K562 (cell line): Measurements from ENCODE around the gene KAZALD1. TPM values are rescaled to one million over a fixed set of nuclear protein-coding genes. Genes with fewer than 3 reads are reported as not detected.

Experiments used
- ARNT ChIP-seq, 2 experiments: fragments of 450-650 bp; IDR thresholded peaks; 2 replicates each; pipeline ENCODE4 v1.6.1; 2016; ENCODE audit warnings: mild to moderate bottlenecking in 1 of 2
- BRF2 ChIP-seq: IDR thresholded peaks from 3 replicates; pipeline ENCODE4 v1.6.1; 2011; ENCODE audit warnings: borderline replicate concordance, mild to moderate bottlenecking; ENCODE audit not compliant: insufficient read length, insufficient read depth
- CBFA2T2 ChIP-seq: fragments of 450-650 bp; conservative IDR thresholded peaks from 2 replicates; pipeline ENCODE4 v1.6.1; 2017; ENCODE audit warnings: mild to moderate bottlenecking
- CHCHD3 ChIP-seq: fragments of 250-450 bp; sonication (Bioruptor Pico); IDR thresholded peaks from 2 replicates; pipeline ENCODE4 v2.1.2; 2022; ENCODE audit warnings: mild to moderate bottlenecking
- DDX20 ChIP-seq: fragments of 450-650 bp; IDR thresholded peaks from 2 replicates; pipeline ENCODE4 v1.6.1; 2016; ENCODE audit warnings: missing genetic modification characterization, low read depth, mild to moderate bottlenecking, missing compliant biosample characterization, moderate library complexity
- DPF2 ChIP-seq: fragments of 450-650 bp; IDR thresholded peaks from 2 replicates; pipeline ENCODE4 v1.6.1; 2016
- EGR1 ChIP-seq: fragments of 450-650 bp; conservative IDR thresholded peaks from 2 replicates; pipeline ENCODE4 v1.6.1; 2017; ENCODE audit warnings: mild to moderate bottlenecking
- FUS ChIP-seq: fragments of 200-400 bp; formaldehyde crosslinking; optimal IDR thresholded peaks from 2 replicates; pipeline ENCODE3; 2017; ENCODE audit warnings: low read depth, low read length
- GATA2 ChIP-seq: sonication (generic); formaldehyde crosslinking; IDR thresholded peaks from 2 replicates; pipeline ENCODE4 v1.4.0; 2020; ENCODE audit warnings: mild to moderate bottlenecking, missing genetic modification reagents
- GATAD2B ChIP-seq: fragments of 450-650 bp; IDR thresholded peaks from 2 replicates; pipeline ENCODE4 v1.6.1; 2017; ENCODE audit warnings: mild to moderate bottlenecking, borderline replicate concordance
- HEY1 ChIP-seq: fragments of 250-450 bp; sonication (Bioruptor Pico); IDR thresholded peaks from 2 replicates; pipeline ENCODE4 v1.5.0; 2020; ENCODE audit warnings: mild to moderate bottlenecking, moderate library complexity, borderline replicate concordance
- IRF9 ChIP-seq: fragments of 450-650 bp; IDR thresholded peaks from 2 replicates; pipeline ENCODE4 v1.6.1; 2016; ENCODE audit warnings: missing biosample characterization, missing genetic modification characterization
- MITF ChIP-seq: IDR thresholded peaks from 2 replicates; pipeline ENCODE4 v1.6.1; 2014; ENCODE audit warnings: antibody characterized with exemption
- NCOA6 ChIP-seq: fragments of 450-650 bp; IDR thresholded peaks from 2 replicates; pipeline ENCODE4 v1.6.1; 2017; ENCODE audit warnings: mild to moderate bottlenecking
- NFE2 ChIP-seq: IDR thresholded peaks from 2 replicates; pipeline ENCODE4 v1.6.1; 2014; ENCODE audit warnings: antibody characterized with exemption, low read depth
- NR2C1 ChIP-seq, 2 experiments: fragments of 450-650 bp; IDR thresholded peaks; 2 replicates each; pipeline ENCODE4 v1.6.1; 2017; ENCODE audit warnings: mild to moderate bottlenecking in 2 of 2, antibody characterized with exemption in 1 of 2, inconsistent platforms in 1 of 2, missing compliant biosample characterization in 1 of 2, missing genetic modification characterization in 1 of 2
- PHB ChIP-seq: fragments of 250-450 bp; sonication (Bioruptor Pico); IDR thresholded peaks from 2 replicates; pipeline ENCODE4 v1.5.0; 2021
- PHF20 ChIP-seq: fragments of 450-650 bp; IDR thresholded peaks from 2 replicates; pipeline ENCODE4 v1.6.1; 2018; ENCODE audit not compliant: partially characterized antibody
- PML ChIP-seq: IDR thresholded peaks from 2 replicates; pipeline ENCODE4 v1.6.1; 2012; ENCODE audit warnings: low read length, inconsistent platforms
- RAD51 ChIP-seq: fragments of 450-650 bp; IDR thresholded peaks from 2 replicates; pipeline ENCODE4 v1.7.1; 2016; ENCODE audit warnings: low read depth, mild to moderate bottlenecking, borderline replicate concordance
- SMAD2 ChIP-seq: fragments of 150-350 bp; IDR thresholded peaks from 2 replicates; pipeline ENCODE4 v1.6.1; 2014; ENCODE audit warnings: low read depth, mild to moderate bottlenecking, low read length
- TBL1XR1 ChIP-seq, 2 experiments: IDR thresholded peaks; 2 replicates each; pipeline ENCODE4 v1.6.1; 2012; ENCODE audit warnings: improper control_type of control experiment in 2 of 2, low read length in 2 of 2, mild to moderate bottlenecking in 1 of 2
- TCF7L2 ChIP-seq: fragments of 150-350 bp; IDR thresholded peaks from 2 replicates; pipeline ENCODE4 v1.6.1; 2016; ENCODE audit warnings: low read depth, mild to moderate bottlenecking, low read length, moderate library complexity
- ZC3H8 ChIP-seq: fragments of 450-650 bp; IDR thresholded peaks from 2 replicates; pipeline ENCODE4 v1.6.1; 2017
- ZNF121 ChIP-seq: sonication (generic); formaldehyde crosslinking; conservative IDR thresholded peaks from 2 replicates; pipeline ENCODE4 v1.8.0; 2022; ENCODE audit warnings: missing genetic modification reagents
- ZNF133 ChIP-seq: fragments of 250-450 bp; sonication (Bioruptor Pico); IDR thresholded peaks from 2 replicates; pipeline ENCODE4 v1.4.0; 2020; ENCODE audit warnings: mild to moderate bottlenecking
- ZNF347 ChIP-seq: fragments of 450-650 bp; formaldehyde crosslinking; IDR thresholded peaks from 2 replicates; pipeline ENCODE4 v1.4.0; 2020; ENCODE audit warnings: low read depth, mild to moderate bottlenecking, moderate library complexity
- ZNF354B ChIP-seq: fragments of 250-450 bp; sonication (Bioruptor Pico); IDR thresholded peaks from 2 replicates; pipeline ENCODE4 v1.4.0; 2020
- ZNF431 ChIP-seq: sonication (generic); formaldehyde crosslinking; IDR thresholded peaks from 2 replicates; pipeline ENCODE4 v1.8.0; 2022; ENCODE audit warnings: mild to moderate bottlenecking, missing genetic modification reagents
- ZNF507 ChIP-seq: conservative IDR thresholded peaks from 2 replicates; pipeline ENCODE4 v1.6.1; 2017; ENCODE audit warnings: missing genetic modification characterization, missing compliant biosample characterization
- ZNF586 ChIP-seq: fragments of 450-650 bp; formaldehyde crosslinking; conservative IDR thresholded peaks from 2 replicates; pipeline ENCODE4 v1.4.0; 2020; ENCODE audit warnings: mild to moderate bottlenecking, moderate library complexity
- polyA plus RNA-seq, 8 experiments: library from polyadenylated mRNA; depleted of rRNA in 4 of 8; stranded (reverse) in 5 of 8; unstranded in 3 of 8; fragments of >200 nt; fragmentation: Nextera tagmentation in 2 of 8; fragmentation: Illumina TruSeq in 1 of 8; extraction: Ambion mirVana in 2 of 8; extraction: Trizol in 1 of 8; gene quantifications; 2 replicates each; pipeline versions ENCODE4 v1.2.1 to v1.2.3, GENCODE V29; 2011 to 2014; ENCODE audit warnings: inconsistent platforms in 1 of 8, missing spikeins in 1 of 8
- total RNA-seq, 7 experiments: library from RNA; depleted of rRNA in 6 of 7; stranded (reverse); fragments of >200 nt in 6 of 7; fragmentation: Illumina TruSeq in 2 of 7; extraction: Trizol in 2 of 7; gene quantifications; 2 replicates each; pipeline versions ENCODE4 v1.2.1 to v1.2.3, GENCODE V29; 2011 to 2021; ENCODE audit warnings: low replicate concordance in 1 of 7

KAZALD1 gene
- total and polyA plus RNA-seq, 9 of the 15 experiments (the other 6 are each of a cell fraction or from before 2014, with no cell fraction given), result 0.15 to 10.0 (median 4.9) TPM

GRCh38 chr10:101067356-101068083, 5.7 kb downstream of the KAZALD1 start (continued):
- TF ChIP-seq IRF9 (tag) (no peak), ZNF347 (CRISPR knock-in tag) (no peak), ZNF507 (tag) (no peak), HEY1 (CRISPR knock-in tag) (no peak), GATAD2B (no peak), DPF2 (no peak), ZNF586 (CRISPR knock-in tag) (no peak), PHF20 (no peak), NCOA6 (no peak), EGR1 (0 out of 2 replicates have a peak, but pooled peaks have one; percentile 16), PHB (CRISPR knock-in tag) (no peak), DDX20 (no peak), ARNT (IDR thresholded peaks at IDR 0.05) (no peak), ZNF121 (CRISPR knock-in tag) (no peak), BRF2 (no peak), ZNF431 (CRISPR knock-in tag) (no peak), TCF7L2 (no peak), CHCHD3 (CRISPR knock-in tag) (no peak), RAD51 (no peak), ZC3H8 (no peak), PML (no peak), FUS (no peak), CBFA2T2 (no peak), ZNF133 (CRISPR knock-in tag) (no peak), GATA2 (CRISPR knock-in tag) (no peak), TBL1XR1 (IDR thresholded peaks at IDR 0.05; ENCODE audit: low read length in 2 of 2) (no peak), NFE2 (no peak), SMAD2 (no peak), MITF (no peak), ZNF354B (no peak), NR2C1 (IDR thresholded peaks at IDR 0.05) (no peak), NR2C1 (tag; IDR thresholded peaks at IDR 0.05) (no peak)
